ENCODE data around the gene TES.

The TES gene

DNA sequence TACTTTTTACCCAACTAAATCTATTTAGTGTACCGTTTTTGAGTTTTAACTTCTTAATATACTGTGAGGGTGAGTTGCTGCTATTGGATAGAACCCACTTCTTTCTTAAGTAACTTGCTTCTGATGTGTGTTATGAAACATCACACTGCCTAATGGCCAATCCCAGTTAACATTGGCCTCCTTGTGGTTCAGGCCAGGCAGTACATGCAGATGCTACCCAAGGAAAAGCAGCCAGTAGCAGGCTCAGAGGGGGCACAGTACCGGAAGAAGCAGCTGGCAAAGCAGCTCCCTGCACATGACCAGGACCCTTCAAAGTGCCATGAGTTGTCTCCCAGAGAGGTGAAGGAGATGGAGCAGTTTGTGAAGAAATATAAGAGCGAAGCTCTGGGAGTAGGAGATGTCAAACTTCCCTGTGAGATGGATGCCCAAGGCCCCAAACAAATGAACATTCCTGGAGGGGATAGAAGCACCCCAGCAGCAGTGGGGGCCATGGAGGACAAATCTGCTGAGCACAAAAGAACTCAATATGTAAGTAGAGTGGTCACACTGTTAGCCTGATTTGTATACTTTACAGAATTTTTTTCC is 39.7 kb downstream of the TES start:
- DNase-seq = no peak

DNA sequence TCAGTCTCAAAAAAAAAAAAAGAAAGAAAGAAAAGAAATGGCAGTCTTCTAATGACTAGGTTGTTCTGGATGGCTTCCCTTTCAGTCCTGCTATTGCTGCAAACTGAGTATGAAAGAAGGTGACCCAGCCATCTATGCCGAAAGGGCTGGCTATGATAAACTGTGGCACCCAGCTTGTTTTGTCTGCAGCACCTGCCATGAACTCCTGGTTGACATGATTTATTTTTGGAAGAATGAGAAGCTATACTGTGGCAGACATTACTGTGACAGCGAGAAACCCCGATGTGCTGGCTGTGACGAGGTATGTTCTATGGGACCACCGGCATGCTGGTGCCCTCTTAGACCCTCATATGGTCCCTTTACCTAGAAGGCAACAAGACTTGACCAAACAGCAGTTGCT is 41.3 kb downstream of the TES start:
- no peak for DNase-seq

DNA sequence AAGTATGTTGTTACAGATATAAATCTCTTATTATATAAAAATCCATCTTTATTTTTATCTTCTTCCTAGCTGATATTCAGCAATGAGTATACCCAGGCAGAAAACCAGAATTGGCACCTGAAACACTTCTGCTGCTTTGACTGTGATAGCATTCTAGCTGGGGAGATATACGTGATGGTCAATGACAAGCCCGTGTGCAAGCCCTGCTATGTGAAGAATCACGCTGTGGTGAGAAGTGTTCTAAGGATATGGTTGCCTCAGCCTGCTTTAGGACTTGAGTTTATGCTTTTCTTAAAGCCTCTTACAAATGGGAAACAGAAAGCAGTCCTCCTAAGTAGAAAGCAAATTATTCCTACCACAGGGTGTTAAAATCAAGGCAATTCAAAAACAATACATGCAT is 41.9 kb downstream of the TES start:
- DNase-seq = no peak

DNA sequence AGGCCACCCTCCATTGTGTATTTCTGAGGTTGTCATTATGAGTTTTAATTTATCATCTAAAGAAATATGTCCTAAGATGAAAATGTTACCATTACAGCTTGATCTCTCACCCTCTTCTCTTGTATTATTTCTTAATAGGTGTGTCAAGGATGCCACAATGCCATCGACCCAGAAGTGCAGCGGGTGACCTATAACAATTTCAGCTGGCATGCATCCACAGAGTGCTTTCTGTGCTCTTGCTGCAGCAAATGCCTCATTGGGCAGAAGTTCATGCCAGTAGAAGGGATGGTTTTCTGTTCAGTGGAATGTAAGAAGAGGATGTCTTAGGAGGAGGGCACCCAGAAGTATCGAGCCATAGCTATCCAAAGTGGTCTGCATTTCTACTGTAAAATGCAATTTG is 46.8 kb downstream of the TES start:
- no peak for DNase-seq

DNA sequence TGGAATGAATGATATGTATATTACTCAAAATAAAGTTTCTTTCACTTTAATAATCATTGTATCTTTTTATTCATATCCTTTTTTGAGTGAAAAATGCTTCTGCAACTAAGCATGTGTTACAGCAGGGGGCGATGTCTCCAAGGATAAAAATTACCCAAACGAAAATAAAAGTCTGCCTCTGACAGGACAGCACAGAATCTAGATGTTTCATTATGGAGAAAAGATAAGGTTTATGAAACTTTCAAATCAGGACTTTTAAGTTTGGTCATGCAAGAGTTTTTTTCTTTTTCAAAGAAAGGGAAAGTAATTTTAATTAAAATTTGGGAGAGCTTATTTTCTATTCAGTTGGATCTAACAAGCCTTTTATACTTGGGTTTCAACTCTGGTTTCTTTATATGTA is 48.4 kb downstream of the TES start:
- DNase-seq = no peak

DNA sequence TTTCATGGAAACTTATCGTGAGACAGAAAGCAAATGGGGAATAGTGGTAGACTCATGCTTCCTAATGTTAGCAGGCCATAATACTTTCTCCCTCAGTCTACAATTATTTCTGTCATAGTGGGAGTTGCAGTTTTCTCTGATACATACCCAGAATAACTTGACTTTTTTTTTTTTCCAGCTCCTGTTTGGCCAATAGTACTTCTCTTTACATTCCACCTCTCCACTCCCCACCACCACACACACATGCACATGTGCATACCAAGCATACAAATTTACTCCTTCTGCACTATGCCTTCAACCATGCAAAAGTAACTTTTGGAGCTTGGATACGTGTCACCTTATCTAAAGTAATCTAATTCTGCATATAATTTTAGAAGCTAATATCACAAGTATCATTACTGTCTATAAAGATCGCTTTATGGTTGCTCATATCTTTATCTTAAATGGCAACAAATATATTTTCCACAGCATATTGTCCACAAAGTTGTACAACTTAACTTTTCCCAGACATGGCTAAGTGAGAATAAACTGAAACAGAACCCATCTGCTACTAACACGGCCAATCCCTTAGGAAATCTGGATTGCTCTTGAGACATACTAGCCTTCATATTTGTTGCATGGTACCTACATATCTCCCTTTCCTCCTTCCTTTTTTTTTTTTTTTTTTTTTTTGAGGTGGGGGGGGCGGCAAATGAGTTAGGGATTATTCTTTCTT is 49.0 kb downstream of the TES start:
- DNase-seq = no peak

DNA sequence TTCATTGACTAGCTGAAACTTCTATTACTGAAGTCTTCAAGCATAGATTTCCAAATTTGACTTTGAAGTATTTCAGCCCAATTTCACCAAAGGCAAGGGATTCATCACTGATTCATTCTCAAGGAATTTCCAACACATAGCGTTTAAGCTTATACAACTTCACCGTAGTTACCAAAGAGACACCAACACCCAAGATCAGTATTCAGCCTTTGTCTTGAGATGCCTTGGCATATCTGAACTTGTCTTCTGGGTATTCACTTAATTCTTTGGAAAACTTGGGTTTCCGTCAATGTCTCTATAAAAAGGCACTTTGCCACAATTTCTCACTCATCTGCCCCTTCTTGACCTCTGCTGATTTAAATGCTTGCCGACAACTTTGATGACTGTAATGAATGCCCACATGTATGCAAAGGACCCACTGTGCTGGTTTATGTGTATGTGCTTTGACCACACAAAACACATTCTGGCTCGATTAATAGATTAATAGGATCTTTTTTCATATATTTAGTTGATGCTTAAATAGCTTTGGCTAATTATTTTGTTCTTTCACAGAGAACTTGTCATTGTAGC is 49.6 kb downstream of the TES start:
- no peak for DNase-seq

DNA sequence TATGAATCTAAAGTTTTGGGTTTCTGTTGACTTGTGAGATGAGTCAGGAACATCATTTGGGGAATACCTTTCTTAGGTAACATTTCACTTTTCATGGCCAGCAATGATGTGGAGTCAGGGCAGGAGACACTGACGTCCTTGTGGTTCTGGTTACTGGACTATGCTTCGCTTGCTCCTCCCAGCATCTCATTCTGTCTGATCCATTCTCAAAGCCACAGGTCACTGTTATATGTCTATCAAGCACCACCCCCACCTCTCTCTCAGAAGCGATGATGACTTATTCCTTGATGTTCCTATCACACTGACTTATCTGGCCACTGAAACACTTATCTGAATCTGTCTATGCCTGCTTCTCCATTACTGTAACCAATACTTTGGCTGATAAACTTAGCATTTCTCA is 51.6 kb downstream of the TES start:
- no peak for DNase-seq

DNA sequence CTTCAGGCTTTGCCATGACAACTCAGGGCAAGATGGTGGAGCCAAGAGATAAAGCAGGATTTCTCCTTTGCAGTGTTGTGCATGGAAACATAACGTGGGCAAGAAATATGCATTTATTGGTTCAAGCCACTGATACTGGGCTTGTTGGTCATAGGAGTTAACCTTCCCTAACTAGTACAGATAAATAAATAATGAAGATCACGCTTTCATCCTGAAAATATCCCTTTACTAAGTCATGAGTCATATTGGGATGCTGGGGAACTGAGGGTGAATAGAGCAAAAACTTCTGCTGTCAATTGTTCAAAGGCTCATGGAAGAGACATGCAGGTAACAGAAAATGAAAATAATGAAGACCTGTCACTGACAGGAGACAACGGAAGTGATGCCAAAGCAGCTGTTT is 55.5 kb downstream of the TES start:
- DNase-seq = no peak

DNA sequence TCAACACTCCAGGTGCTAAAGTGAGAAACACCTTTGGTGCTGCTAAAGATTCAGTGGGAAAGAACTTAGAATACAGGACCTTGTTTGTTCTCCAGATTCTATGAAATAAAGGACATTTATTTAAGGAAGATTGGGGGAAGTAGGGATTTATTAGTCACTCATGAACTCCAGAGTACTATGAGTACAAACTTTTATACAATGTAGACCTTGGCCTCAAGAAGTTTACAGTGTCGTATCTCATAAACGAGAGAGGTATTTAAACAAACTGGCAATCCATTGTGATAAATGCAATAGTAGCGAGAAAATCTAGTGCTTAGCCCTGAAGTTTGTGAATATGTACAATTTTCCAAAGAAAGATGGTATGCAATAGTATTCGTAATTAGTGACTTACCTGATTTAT is 59.1 kb downstream of the TES start:
- no peak for DNase-seq

DNA sequence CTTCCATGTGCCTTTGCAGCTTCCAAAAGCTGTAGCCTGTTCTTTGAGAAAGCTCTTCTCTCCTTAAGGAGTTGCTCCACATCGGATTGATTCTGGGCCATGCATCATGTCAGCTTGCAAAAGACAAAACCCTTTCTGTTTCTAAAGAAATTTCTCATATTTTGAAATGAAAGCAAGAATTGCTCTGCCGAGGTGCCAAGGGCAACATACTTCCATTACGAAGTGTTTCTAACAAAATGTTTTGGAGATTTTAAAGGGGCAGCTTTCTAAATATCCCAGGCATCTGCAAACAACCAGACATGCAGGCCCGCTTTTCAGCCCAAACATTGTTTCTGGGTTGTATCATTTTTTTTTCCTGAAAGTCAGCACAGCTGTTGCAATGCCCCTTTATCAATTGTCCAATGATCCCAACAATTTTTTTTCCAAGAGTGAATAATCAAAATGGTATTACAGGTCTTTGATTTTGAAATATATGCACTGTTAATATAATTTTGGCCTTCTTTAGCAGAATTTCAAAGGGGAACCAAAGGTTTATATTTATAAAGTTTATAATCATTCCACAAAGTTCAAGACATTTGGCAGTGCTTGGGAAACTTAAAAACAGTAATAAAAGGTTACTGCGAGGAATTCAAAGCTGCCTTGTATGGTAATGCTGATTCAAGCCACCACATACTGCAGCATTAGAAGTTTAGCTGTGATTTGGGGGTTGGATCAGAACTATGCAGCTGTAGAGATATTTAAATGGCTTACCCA is 61.0 kb downstream of the TES start:
- no peak for DNase-seq

DNA sequence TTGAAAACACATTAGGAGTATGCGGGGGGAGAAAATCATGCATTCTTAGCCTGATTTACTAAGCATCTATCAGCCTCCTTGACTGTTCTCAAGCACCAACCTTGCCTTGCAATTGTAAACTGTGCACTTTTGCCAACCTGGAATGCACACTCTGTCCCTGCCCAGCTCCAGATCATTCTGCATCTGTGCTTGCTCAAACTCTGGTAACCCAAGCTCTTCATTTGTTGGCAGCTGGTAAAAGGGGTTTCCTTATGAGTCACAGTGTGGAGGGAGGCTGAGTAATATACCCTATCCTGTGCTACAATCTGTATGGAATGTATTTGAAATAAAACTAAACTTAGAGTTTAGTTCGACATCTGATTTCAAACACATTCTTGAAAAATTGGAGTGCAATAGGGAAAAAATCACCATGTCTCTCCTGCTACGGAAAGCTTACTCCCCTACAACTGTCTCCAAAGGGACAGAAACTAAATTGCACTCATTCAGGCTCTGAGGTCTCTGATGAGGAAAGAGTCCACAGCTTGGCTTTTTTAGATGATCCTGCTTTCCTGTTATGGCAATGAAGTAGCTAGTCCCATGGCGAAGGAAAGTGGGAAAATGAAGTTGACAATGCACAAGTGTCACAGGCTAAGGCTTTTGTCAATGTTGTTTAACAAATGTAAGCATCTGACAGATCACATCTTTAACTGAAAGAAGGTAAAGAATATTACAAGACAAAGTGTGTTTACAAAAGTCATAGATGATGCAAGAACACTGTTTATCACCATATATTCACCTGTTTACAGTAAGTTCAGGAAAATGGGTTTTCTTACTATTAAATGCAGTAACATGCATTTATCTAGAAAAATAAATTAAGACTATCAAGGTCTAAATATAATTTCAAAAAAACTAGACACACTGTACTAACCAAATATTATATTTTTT is 61.9 kb downstream of the TES start:
- peak; percentile 26 for DNase-seq

DNA sequence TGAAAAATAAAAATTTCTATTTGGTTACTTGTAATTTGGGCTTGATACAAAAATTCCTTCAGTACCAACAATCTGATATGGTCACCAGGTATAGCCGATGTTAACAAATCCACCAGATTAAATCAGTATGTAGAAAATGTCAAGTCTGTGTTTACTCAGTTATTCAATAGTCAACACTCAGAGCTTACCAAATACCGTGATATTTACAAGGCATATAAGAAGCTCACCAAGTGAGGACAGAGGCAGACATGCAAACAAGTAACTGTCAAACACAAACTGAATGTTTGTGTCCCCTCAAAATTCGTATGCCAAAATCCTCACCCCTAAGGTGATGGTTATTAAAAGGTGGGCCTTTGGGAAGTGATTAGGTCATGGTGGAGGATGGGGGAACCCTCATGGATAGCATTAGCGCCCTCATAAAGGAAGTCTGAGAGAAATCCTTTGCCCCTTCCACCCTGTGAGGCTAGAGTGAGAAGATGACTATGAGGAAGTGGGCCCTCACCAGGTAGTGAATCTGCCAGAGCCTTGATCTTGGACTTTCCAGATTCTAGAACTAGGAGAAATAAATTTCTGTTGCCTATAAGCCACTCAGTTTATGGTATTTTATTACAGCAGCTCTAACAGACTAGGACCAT is 63.1 kb downstream of the TES start:
- no peak for DNase-seq

DNA sequence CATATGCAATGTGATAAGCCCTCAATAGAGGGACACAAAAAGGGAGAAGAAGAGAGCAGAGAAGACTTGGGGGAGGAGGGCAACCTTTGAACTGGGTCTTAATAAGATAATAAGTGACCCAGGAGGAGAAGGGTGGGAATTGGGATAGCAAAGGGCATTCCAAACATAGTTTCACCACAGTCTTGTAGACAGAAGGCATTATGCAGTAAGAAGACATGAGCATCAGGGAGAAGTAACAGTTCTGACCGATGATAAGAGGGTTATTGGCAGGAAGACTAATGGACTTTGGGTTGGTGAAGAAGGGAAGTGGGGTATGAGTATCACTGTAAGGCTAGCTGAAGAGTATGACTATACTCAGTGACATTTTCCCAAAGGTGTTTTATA is 63.6 kb downstream of the TES start:
- no peak for DNase-seq

DNA sequence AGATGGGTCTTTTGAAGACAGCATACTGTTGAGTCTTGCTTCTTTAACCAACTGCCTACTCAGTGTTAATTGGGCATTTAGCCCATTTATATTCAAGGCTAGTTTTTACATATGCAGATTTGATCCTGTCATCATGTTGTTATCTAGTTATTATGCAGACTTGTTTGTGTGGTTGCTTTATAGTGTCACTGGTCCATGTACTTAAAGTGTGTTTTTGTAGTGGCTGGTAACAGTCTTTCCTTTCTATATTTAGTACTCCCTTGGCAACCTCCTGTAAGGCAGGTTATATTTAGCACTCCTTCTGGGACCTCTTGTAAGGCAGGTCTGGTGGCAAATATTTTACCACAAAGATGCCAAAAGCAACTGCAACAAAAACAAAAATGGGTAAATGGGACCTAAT is 66.7 kb downstream of the TES start:
- DNase-seq = no peak

DNA sequence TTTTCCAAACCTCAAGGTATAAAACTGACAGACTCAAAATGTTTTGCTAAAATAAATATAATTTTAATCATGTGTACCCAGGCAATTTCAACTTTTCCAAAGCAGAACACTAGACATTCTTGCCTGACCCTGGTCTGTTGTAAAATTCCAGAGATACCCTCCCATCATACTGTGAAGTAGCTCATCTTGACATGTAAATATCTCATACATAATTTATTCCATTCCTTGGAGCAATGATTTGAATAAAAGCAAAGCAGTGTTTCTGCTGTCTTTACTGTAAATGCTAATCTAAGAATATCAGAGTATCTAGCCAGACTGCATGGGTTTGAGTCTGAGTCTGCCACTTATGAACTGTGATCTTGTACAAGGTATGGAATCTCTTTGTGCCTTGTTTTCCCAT is 68.9 kb downstream of the TES start:
- no peak for DNase-seq

DNA sequence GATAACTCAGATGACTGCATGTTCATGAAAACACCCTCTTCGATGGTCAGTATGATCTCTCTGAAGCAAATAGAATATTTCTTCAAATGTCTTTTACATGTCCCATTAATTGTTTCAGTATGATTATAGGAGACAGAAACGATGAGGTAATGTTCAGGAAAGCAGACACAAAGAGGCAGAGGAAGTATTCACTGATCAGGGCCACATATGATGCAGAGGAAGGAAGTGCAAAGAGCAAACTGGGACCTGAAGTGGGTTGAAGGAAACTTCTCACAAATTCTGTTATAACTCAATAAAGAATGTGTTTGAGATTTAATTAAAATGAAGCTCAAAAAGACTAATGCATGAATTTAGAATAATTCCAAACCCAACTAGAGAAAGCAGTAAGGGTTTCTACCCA is 70.5 kb downstream of the TES start:
- DNase-seq = no peak

DNA sequence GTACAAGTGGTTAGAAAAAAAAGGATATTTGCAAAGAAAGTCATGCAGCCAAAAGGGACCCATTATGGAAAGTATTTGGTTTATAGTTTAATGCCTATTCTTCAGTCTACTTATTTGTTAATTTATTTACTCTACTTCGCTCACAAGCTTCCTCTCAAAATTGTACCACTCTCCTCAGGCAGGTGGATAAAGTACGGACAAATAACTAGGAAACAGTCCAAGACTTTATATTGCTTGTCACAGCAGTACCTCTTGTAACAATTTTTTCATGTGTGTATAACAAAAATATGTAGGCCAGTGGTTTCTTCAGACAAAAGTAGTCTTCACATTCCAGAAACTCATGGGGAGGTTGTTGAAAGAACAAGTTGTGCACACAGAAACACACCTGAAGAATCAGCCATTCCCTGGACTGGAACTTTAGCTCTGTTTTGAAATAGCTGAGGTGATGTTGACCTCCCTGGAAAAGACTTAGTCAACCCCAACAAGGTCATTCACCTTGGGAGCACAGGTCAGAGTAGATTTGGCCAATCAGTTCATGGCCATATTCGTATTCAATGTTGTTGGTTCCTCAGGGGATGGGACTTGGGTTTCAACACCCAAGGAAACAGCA is 73.4 kb downstream of the TES start:
- no peak for DNase-seq

DNA sequence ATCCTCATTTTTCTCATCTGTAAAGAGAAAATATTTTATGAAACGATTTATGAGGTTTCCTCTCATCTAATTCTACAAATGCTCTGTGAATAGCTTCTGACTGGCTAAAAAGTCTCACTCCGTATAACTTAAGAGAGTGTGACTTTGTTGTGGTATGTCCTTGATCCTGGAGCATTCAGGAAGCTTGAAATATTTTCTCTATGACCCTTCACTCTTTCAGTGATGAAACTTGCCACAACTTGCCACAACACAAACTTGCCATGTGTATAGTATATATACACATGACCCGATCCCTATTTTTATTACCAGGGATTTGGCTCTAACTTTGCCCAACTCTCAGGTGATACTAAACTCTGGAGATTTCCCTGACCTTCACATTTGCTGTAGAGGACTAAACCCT is 74.1 kb downstream of the TES start:
- DNase-seq = no peak

DNA sequence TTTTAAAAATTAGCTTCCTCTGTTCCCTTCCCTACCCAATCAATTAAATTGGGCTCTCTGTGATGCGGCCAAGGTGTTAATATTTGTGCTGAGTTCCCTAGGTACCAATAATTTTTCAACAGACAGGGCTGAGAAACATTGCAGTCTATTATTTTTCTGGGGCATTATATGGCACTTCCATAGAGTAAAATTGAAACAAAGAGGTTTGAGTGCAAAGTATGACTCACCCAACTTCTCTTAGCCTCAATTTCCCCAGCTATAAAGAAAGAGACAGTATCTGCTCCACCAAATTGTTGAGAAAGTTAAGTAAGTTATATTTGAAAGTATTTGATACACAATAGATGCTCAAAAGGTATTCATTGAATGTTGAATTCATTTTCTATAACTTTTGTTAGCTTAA is 74.9 kb downstream of the TES start:
- DNase-seq = no peak

DNA sequence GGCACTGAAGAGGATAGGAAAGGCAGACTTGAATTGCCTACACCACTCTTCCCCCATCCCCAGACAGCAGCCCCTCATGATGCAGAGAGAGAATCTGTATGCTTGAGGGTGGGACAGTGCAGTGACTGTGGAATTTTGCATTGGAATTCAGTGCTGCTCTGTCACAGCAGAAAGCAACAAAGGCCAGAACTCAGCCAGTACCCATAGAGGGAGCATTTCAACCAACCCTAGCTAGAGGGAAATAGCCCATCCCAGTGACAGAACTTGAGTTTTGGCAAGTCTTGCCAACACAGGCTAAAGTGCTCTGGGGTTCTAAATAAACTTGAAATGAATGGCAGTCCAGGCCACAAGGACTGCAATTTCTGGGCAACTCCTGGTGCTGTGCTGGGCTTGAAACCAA is 80.4 kb downstream of the TES start:
- DNase-seq = no peak

DNA sequence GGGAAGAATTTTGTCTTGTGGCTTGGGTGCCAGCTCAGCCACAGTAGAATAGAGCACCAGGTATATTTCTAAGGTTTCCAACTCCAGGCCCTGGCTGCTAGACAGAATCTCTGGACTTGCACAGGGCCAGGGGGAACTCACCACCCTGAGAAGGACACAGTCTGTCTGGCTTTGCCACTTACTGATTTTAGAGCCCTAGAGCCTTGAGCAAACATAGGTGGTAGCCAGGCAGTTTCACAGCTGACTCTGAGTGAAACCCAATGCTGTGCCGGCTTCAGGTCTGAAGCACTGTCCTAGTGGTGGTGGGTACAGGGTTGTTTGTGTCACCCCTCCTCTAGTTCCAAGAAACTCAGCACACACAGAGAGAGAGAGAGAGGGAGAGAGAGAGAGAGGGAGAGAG is 81.6 kb downstream of the TES start:
- no peak for DNase-seq

Measured in GOT3 (cell line).